HG02981 (cell line): ENCODE results near the gene NDUFA5.
"Not testable (repeated sequence)": the region's sequence is repeated elsewhere in the genome, so short reads cannot be mapped to it uniquely, and the experiment has no call there.

Source experiments
- ATAC-seq: cut with Tn5 transposase; IDR thresholded peaks from one replicate; pipeline ENCODE4 v1.9.1; 2021; ENCODE audit warnings: mild to moderate bottlenecking, moderate library complexity; ENCODE audit not compliant: unreplicated experiment

Gene NDUFA5

GRCh38 chr7:123558289-123558874, 764 bp upstream of the NDUFA5 start:
- ATAC-seq = no peak

DNA sequence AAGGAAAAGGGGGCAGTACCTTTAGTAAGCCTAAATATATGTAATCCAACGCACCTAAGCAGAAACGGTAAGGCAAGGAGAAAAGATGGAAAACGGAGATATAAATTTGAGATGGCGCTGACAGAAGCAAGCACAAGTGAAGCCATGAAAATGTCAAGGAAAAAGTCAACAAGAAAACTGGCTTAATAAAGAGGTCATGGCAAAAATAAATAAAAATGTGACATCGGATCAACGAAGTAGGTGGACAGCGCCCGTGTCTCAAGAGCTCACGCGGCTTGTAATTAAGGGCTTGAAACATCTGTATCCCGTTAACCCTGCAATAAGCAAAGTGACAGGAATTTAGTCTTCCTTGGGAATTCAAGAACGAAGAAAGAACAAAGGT, 611 bp downstream of the NDUFA5 start:
- no peak for ATAC-seq

DNA sequence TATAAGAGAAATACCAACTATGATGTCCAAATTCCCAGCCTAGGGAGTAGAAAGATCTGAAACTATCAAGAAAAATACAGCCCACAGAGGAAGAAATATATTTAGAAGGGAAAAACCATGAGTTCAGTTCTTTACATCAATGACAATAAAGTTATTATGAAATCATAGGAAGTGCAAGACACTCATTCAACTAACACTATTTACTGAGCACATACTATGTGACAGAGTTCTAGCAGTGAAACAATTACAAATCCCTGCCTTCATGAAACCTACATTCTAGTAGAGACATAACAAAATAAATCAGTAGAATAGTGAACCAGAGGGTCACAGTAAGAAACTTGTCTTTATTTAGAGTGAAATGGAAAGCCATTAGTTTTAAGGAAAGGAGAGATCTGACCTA, 2.1 kb downstream of the NDUFA5 start:
- ATAC-seq = no peak

GRCh38 chr7:123553159-123553558, 4.5 kb downstream of the NDUFA5 start:
- no peak for ATAC-seq

- ATAC-seq = no peak
Observed at GRCh38 chr7:123552641-123553040, 5.0 kb downstream of the NDUFA5 start.

- ATAC-seq = not testable (repeated sequence)
Observed at GRCh38 chr7:123552134-123552533, 5.5 kb downstream of the NDUFA5 start.

DNA sequence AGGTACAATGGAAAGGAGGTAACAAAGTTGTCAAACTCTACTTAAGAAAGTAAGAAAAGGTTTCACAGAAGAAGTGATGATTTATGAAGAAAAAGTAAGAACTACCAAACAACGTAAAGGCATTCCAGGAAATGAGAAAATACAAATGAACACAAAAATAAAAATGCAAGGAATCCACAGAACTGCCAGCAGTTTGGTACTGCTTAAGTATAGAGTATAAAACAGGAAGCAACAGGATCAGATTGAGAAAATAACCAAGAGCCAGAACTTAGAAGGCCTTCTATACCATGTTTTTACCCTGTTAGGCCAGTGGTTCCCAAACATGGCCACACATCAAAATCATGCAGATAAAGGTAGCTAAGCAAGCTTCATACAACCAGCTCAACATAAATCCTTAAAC, 9.2 kb downstream of the NDUFA5 start:
- no peak for ATAC-seq

- ATAC-seq = peak; percentile 27
Observed at GRCh38 chr7:123539871-123540270, 17.7 kb downstream of the NDUFA5 start.

DNA sequence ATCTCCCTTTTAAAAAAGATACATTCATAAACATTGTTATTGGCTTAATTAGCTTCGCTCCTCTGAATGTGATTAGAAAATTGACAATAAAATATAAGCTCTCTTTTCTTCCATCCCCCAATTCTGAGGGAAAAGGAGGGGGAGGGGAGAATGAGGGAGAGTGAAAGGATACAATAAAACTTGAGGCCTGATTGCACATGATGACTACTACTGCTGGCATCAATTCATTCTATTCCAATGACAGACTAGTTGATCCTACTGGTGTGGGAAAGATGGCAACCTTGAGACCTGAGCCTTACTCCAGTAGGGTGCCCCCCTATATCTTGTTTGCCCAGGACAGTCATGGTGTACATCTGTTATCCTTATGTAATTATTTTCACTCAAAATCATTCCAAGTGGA, 18.7 kb downstream of the NDUFA5 start:
- no peak for ATAC-seq

- no peak for ATAC-seq
Observed at GRCh38 chr7:123538189-123538714, 19.4 kb downstream of the NDUFA5 start.

GRCh38 chr7:123537026-123537642, 20.5 kb downstream of the NDUFA5 start:
- ATAC-seq = no peak

DNA sequence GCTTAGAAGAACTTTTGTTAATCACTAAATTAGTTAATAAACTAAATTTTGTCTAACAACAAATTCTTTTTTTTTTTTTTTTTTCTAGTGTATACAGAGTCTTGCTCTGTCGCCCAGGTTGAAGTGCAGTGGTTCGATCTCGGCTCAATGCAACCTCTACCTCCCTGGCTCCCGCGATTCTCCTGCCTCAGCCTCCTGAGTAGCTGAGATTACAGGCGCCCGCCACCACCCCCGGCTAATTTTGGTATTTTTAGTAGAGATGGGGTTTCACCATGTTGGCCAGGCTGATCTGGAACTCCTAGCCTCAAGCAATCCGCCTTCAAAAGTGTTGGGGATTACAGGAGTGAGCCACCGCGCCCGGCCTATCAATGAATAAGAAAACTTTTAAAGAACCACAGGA, 22.1 kb downstream of the NDUFA5 start:
- ATAC-seq = no peak

GRCh38 chr7:123534383-123535260, 23.0 kb downstream of the NDUFA5 start, which contains the start of gene IQUB:
IQUB (minus strand) TSS chr7:123534595; CDS start chr7:123512340, 22,255 bp downstream.
- peak; percentile 75 for ATAC-seq

DNA sequence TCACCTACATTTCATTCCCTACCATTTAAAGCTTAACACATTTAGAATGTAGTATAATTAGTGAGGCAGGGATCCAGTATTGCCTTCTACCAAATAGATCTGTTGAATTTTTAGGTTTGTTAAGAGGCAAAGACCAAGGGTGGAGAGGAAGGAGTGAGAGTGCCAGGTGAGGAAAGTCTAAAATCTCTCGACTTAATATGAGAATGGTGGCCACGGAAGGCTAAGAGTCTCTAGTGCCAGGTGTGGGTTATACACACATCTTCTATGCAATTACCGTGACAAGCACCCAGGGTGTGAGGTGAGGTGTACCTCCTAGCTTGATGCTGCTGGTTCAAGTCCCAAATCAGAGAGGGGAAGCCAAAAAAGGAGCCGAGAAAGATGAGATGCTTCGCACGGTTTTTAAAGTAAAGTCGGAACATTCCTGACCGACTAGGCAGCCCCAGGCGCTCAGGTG, 23.7 kb downstream of the NDUFA5 start:
- peak; percentile 17 for ATAC-seq

- no peak for ATAC-seq
Observed at GRCh38 chr7:123533553-123533917, 24.1 kb downstream of the NDUFA5 start.

GRCh38 chr7:123532788-123533552, 24.6 kb downstream of the NDUFA5 start:
- ATAC-seq = not testable (repeated sequence)

DNA sequence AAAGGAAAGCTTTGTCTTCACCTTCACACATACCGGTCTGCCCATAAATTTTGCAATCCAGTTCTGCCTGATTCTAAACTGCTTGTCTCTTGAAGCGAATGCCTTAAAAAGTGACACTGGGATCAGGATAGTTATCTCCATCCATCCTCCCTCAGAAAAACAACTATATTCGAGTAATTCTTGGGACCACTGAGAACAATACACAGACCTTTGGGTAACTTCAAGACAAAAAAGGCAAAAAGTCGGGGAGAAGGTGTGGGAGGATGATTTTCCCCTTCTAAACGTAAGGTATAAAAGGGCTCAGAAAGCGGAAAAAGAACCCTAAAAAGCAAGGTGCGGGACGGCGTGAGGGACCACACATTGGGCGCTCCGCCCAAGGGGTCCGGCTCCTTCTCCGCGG, 25.3 kb downstream of the NDUFA5 start:
- not testable (repeated sequence) for ATAC-seq

- not testable (repeated sequence) for ATAC-seq
Observed at GRCh38 chr7:123530035-123530591, 27.5 kb downstream of the NDUFA5 start.

GRCh38 chr7:123528265-123528664, 29.4 kb downstream of the NDUFA5 start:
- ATAC-seq = no peak

DNA sequence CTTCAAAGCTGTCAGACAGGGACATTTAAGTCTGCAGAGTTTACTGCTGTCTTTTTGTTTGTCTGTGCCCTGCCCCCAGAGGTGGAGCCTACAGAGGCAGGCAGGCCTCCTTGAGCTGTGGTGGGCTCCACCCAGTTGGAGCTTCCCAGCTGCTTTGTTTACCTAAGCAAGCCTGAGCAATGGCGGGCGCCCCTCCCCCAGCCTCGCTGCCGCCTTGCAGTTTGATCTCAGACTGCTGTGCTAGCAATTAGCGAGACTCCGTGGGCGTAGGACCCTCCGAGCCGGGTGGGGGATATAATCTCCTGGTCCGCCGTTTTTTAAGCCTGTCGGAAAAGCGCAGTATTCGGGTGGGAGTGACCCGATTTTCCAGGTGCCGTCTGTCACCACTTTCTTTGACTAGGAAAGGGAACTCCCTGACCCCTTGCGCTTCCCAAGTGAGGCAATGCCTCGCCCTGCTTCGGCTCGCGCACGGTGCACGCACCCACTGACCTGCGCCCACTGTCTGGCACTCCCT, 29.8 kb downstream of the NDUFA5 start:
- ATAC-seq = not testable (repeated sequence)
